ENCODE results near the gene PLEKHG7. TPM values are rescaled to one million over a fixed set of nuclear protein-coding genes. Genes with fewer than 3 reads are reported as not detected.

Gene PLEKHG7
- total and polyA plus RNA-seq, 4 donors = 0.08 to 0.28 (median 0.13) TPM

GRCh38 chr12:92674500-92674899, 28.3 kb upstream of the PLEKHG7 start:
- H3K4me3 ChIP-seq (ENCODE audit: low read depth in 1 of 3, low read length in 3 of 3) = no peak overlapping the region
- WGBS = 49% methylated on average over 3 of the region's 3 CpGs
- H3K27me3 ChIP-seq (ENCODE audit: control insufficient read depth in 4 of 4, insufficient read depth in 4 of 4, low read length in 3 of 4) = no peaks in the 10 kb centered on the region
- TF ChIP-seq SP1 (IDR thresholded peaks at IDR 0.05) (no peak), FOXA2 (IDR thresholded peaks at IDR 0.05) (no peak), RAD21 (IDR thresholded peaks at IDR 0.05) (no peak), HNF4G (IDR thresholded peaks at IDR 0.05) (no peak), MAX (IDR thresholded peaks at IDR 0.05) (no peak), HNF4A (conservative IDR thresholded peaks at IDR 0.05) (no peak), NR2F2 (IDR thresholded peaks at IDR 0.05) (no peak), GABPA (IDR thresholded peaks at IDR 0.05 in 1 of 2, conservative IDR thresholded peaks at IDR 0.05 in 1 of 2) (no peak), EGR1 (IDR thresholded peaks at IDR 0.05; ENCODE audit: low read depth in 2 of 2) (no peak)
- no peak overlapping the region for H3K9ac ChIP-seq (ENCODE audit: low read depth in 1 of 2, low read length in 2 of 2)
- no peaks in the 10 kb centered on the region for H3K4me1 ChIP-seq (ENCODE audit: control insufficient read depth in 4 of 4, insufficient read depth in 4 of 4, low read length in 3 of 4)
- H3K9me3 ChIP-seq (ENCODE audit: control insufficient read depth in 4 of 4, low read length in 3 of 4) = no peaks in the 10 kb centered on the region
- H3K27ac ChIP-seq (ENCODE audit: low read depth in 1 of 2, low read length in 2 of 2) = no peak overlapping the region
- H3K36me3 ChIP-seq (ENCODE audit: control insufficient read depth in 4 of 4, insufficient read depth in 3 of 4, low read depth in 1 of 4, low read length in 3 of 4) = no peaks in the 10 kb centered on the region
- DNase-seq (ENCODE audit: low spot score) = no peak

- TF ChIP-seq HNF4G (IDR thresholded peaks at IDR 0.05) (no peak), SP1 (IDR thresholded peaks at IDR 0.05) (no peak), YY1 (IDR thresholded peaks at IDR 0.05) (no peak), REST (IDR thresholded peaks at IDR 0.05) (no peak), RAD21 (IDR thresholded peaks at IDR 0.05) (no peak), MAX (IDR thresholded peaks at IDR 0.05) (no peak), CTCF (IDR thresholded peaks at IDR 0.05; ENCODE audit: low read depth, low read length, missing input control) (no peak), GABPA (IDR thresholded peaks at IDR 0.05 in 1 of 2, conservative IDR thresholded peaks at IDR 0.05 in 1 of 2) (no peak), TAF1 (conservative IDR thresholded peaks at IDR 0.05) (no peak)
Observed at GRCh38 chr12:92675092-92675865, 27.5 kb upstream of the PLEKHG7 start.

More at GRCh38 chr12:92675092-92675865, 27.5 kb upstream of the PLEKHG7 start:
- 77% methylated on average over 5 of the region's 5 CpGs for WGBS
- Histone ChIP-seq H3K9me3 (ENCODE audit: control insufficient read depth in 4 of 4, low read length in 3 of 4) (no peaks in the 10 kb centered on the region), H3K36me3 (ENCODE audit: control insufficient read depth in 4 of 4, insufficient read depth in 3 of 4, low read depth in 1 of 4, low read length in 3 of 4) (no peaks in the 10 kb centered on the region), H3K27me3 (ENCODE audit: control insufficient read depth in 4 of 4, insufficient read depth in 4 of 4, low read length in 3 of 4) (no peaks in the 10 kb centered on the region), H3K9ac (ENCODE audit: low read depth in 1 of 2, low read length in 2 of 2) (no peak overlapping the region), H3K4me3 (ENCODE audit: low read depth in 1 of 3, low read length in 3 of 3) (no peak overlapping the region), H3K27ac (ENCODE audit: low read depth in 1 of 2, low read length in 2 of 2) (no peak overlapping the region), H3K4me1 (ENCODE audit: control insufficient read depth in 4 of 4, insufficient read depth in 4 of 4, low read length in 3 of 4) (no peaks in the 10 kb centered on the region)
- no peak for DNase-seq (ENCODE audit: low spot score)
